Type B pancreatic cell (in vitro differentiated cells): ENCODE measurements around the gene GMDS. TPM values are rescaled to one million over a fixed set of nuclear protein-coding genes. Genes with fewer than 3 reads are reported as not detected.

ENCODE experiments used
- DNase-seq: peaks from one replicate; pipeline ENCODE4 v3.0.0; 2021; ENCODE audit warnings: mixed read lengths; ENCODE audit not compliant: unreplicated experiment; ENCODE audit errors: extremely low spot score
- H3K27ac Mint-ChIP-seq: 2 replicates; pipeline ENCODE4 v1.8.0; 2021; ENCODE audit warnings: mild to moderate bottlenecking, mixed read lengths
- H3K27me3 Mint-ChIP-seq: 2 replicates; pipeline ENCODE4 v1.8.0; 2021; ENCODE audit warnings: mixed read lengths
- H3K36me3 Mint-ChIP-seq: 2 replicates; pipeline ENCODE4 v1.8.0; 2021; ENCODE audit warnings: mixed read lengths
- H3K4me1 Mint-ChIP-seq: one replicate; pipeline ENCODE4 v1.8.0; 2021; ENCODE audit warnings: mixed read lengths; ENCODE audit not compliant: unreplicated experiment
- H3K4me3 Mint-ChIP-seq: 2 replicates; pipeline ENCODE4 v1.8.0; 2021; ENCODE audit warnings: mild to moderate bottlenecking, mixed read lengths
- H3K9me3 Mint-ChIP-seq: 2 replicates; pipeline ENCODE4 v1.8.0; 2021; ENCODE audit warnings: mixed read lengths
- CTCF ChIP-seq: fragments of 200-600 bp; sonication (generic); conservative IDR thresholded peaks from 2 replicates; pipeline ENCODE4 v1.5.0; 2021; ENCODE audit warnings: antibody characterized with exemption, mild to moderate bottlenecking
- total RNA-seq: library from RNA; stranded (reverse); gene quantifications from 2 replicates; pipeline ENCODE4 v1.2.1, GENCODE V29; 2021; ENCODE audit warnings: low replicate concordance

The GMDS gene
- total RNA-seq, 1 donor from 2014 or later: 41.3 TPM

- DNase-seq: no peak
- H3K27me3 Mint-ChIP-seq: no peaks in the 10 kb centered on the region
- no peaks in the 10 kb centered on the region for H3K9me3 Mint-ChIP-seq
- H3K4me3 Mint-ChIP-seq: no peak overlapping the region
- H3K36me3 Mint-ChIP-seq: peaks cover 40% of the 10 kb centered on the region
- peaks cover 13% of the 10 kb centered on the region for H3K4me1 Mint-ChIP-seq
- no peak overlapping the region for H3K27ac Mint-ChIP-seq
- TF ChIP-seq CTCF: no peak
These were observed 24.6 kb upstream of the GMDS start for GRCh38 chr6:2270054-2270453.

- Mint-ChIP-seq H3K4me1 (peaks cover 7% of the 10 kb centered on the region), H3K27me3 (no peaks in the 10 kb centered on the region), H3K9me3 (no peaks in the 10 kb centered on the region), H3K36me3 (peaks cover 25% of the 10 kb centered on the region), H3K4me3 (no peak overlapping the region), H3K27ac (no peak overlapping the region)
- DNase-seq: no peak
- no peak for TF ChIP-seq CTCF
These were observed 21.4 kb upstream of the GMDS start for GRCh38 chr6:2266841-2267240.

GRCh38 chr6:2266031-2266795 lies 20.8 kb upstream of the GMDS start:
- H3K4me3 Mint-ChIP-seq: no peak overlapping the region
- H3K36me3 Mint-ChIP-seq: peaks cover 24% of the 10 kb centered on the region
- no peak for DNase-seq
- TF ChIP-seq CTCF: no peak
- H3K27ac Mint-ChIP-seq: no peak overlapping the region
- no peaks in the 10 kb centered on the region for H3K9me3 Mint-ChIP-seq
- H3K4me1 Mint-ChIP-seq: peaks cover 7% of the 10 kb centered on the region
- no peaks in the 10 kb centered on the region for H3K27me3 Mint-ChIP-seq

- no peak overlapping the region for H3K4me3 Mint-ChIP-seq
- H3K27ac Mint-ChIP-seq: no peak overlapping the region
- no peak for DNase-seq
- H3K27me3 Mint-ChIP-seq: no peaks in the 10 kb centered on the region
- no peak for TF ChIP-seq CTCF
- peaks cover 16% of the 10 kb centered on the region for H3K36me3 Mint-ChIP-seq
- H3K4me1 Mint-ChIP-seq: no peaks in the 10 kb centered on the region
- no peaks in the 10 kb centered on the region for H3K9me3 Mint-ChIP-seq
These were observed 19.5 kb upstream of the GMDS start for GRCh38 chr6:2264932-2265331.

GRCh38 chr6:2263896-2264295 lies 18.5 kb upstream of the GMDS start:
- H3K27me3 Mint-ChIP-seq: no peaks in the 10 kb centered on the region
- H3K36me3 Mint-ChIP-seq: peaks cover 16% of the 10 kb centered on the region
- no peak for DNase-seq
- no peaks in the 10 kb centered on the region for H3K9me3 Mint-ChIP-seq
- H3K4me1 Mint-ChIP-seq: no peaks in the 10 kb centered on the region
- no peak overlapping the region for H3K4me3 Mint-ChIP-seq
- no peak overlapping the region for H3K27ac Mint-ChIP-seq
- no peak for TF ChIP-seq CTCF
